Loucy (cell line): Measurements from ENCODE around the gene MRPS11.

Experiments
- H2AFZ ChIP-seq: fragments of 200-600 bp; sonication (generic); 2 replicates; pipeline ENCODE4 v1.6.0; 2016; ENCODE audit warnings: antibody characterized with exemption, mild to moderate bottlenecking, low read length, moderate library complexity
- H3F3A ChIP-seq: fragments of 200-600 bp; 2 replicates; pipeline ENCODE4 v1.6.0; 2016; ENCODE audit warnings: antibody characterized with exemption, low read depth, mild to moderate bottlenecking
- H3K27me3 ChIP-seq: fragments of 200-600 bp; sonication (generic); 2 replicates; pipeline ENCODE4 v1.6.1; 2014; ENCODE audit warnings: low read length, mild to moderate bottlenecking; ENCODE audit not compliant: insufficient read depth, poor library complexity, severe bottlenecking
- H3K36me3 ChIP-seq: fragments of 200-600 bp; sonication (generic); 2 replicates; pipeline ENCODE4 v1.6.1; 2016; ENCODE audit warnings: low read length; ENCODE audit not compliant: insufficient read depth
- H3K4me1 ChIP-seq: fragments of 200-600 bp; sonication (generic); 2 replicates; pipeline ENCODE4 v1.5.1; 2014; ENCODE audit warnings: low read length, mild to moderate bottlenecking; ENCODE audit not compliant: insufficient read depth, poor library complexity, severe bottlenecking
- H3K4me2 ChIP-seq: fragments of 200-600 bp; sonication (generic); 2 replicates; pipeline ENCODE4 v1.6.0; 2014; ENCODE audit warnings: antibody characterized with exemption, low read length, low read depth, mild to moderate bottlenecking; ENCODE audit not compliant: poor library complexity, severe bottlenecking
- H3K4me3 ChIP-seq: fragments of 200-600 bp; sonication (generic); 2 replicates; pipeline ENCODE4 v1.5.1; 2014; ENCODE audit warnings: low read length, mild to moderate bottlenecking, mixed read lengths; ENCODE audit not compliant: poor library complexity, severe bottlenecking
- H3K79me2 ChIP-seq: fragments of 200-600 bp; sonication (generic); 2 replicates; pipeline ENCODE4 v1.6.1; 2014; ENCODE audit warnings: low read length; ENCODE audit not compliant: insufficient read depth
- H3K9ac ChIP-seq: fragments of 200-600 bp; sonication (generic); 2 replicates; pipeline ENCODE4 v1.6.0; 2014; ENCODE audit warnings: mild to moderate bottlenecking, low read depth, low read length, moderate library complexity; ENCODE audit not compliant: poor library complexity, severe bottlenecking
- H3K9me2 ChIP-seq: fragments of 200-600 bp; sonication (generic); replicated peaks from 2 replicates; pipeline ENCODE4 v1.6.1; 2016; ENCODE audit warnings: low read depth, low read length, mixed read lengths
- H3K9me3 ChIP-seq: fragments of 200-600 bp; sonication (generic); 2 replicates; pipeline ENCODE4 v1.6.1; 2014; ENCODE audit warnings: mild to moderate bottlenecking, antibody characterized with exemption, low read length, low read depth; ENCODE audit not compliant: insufficient read depth
- H4K20me1 ChIP-seq: fragments of 200-600 bp; sonication (generic); 2 replicates; pipeline ENCODE4 v1.6.0; 2014; ENCODE audit warnings: antibody characterized with exemption, low read length, mild to moderate bottlenecking; ENCODE audit not compliant: insufficient read depth, poor library complexity, severe bottlenecking
- CTCF ChIP-seq: fragments of 200-600 bp; sonication (generic); conservative IDR thresholded peaks from 2 replicates; pipeline ENCODE4 v1.5.1; 2014; ENCODE audit warnings: mild to moderate bottlenecking, antibody characterized with exemption, low read length
- EZH2phosphoT487 ChIP-seq: fragments of 200-600 bp; IDR thresholded peaks from 2 replicates; pipeline ENCODE4 v1.6.1; 2018; ENCODE audit warnings: antibody characterized with exemption, mild to moderate bottlenecking, moderate library complexity, borderline replicate concordance

MRPS11 gene

GRCh38 chr15:88467073-88467934, at the start of gene MRPS11, which contains the start of gene MRPL46:
TSS of gene MRPS11 (plus strand) at chr15:88467708. CDS start at chr15:88467718, 10 bp downstream.
TSS of gene MRPL46 (minus strand) at chr15:88467388. CDS start at chr15:88467377, 11 bp downstream.
- peaks cover 41% of the 10 kb centered on the region for H3K4me1 ChIP-seq
- TF ChIP-seq CTCF = no peak
- no peak for TF ChIP-seq EZH2phosphoT487
- H3K79me2 ChIP-seq = peaks cover 60% of the 10 kb centered on the region
- H3K4me3 ChIP-seq = peak within 1 kb of the TSS; percentile 97
- H3K36me3 ChIP-seq = peaks cover 18% of the 10 kb centered on the region; the same call in 1 of the 2 replicates
- no peaks in the 10 kb centered on the region for H3K9me2 ChIP-seq
- H3K9me3 ChIP-seq = no peaks in the 10 kb centered on the region
- peak within 1 kb of the TSS; percentile 93 for H3K4me2 ChIP-seq
- H3K27me3 ChIP-seq = no peaks in the 10 kb centered on the region
- peak within 1 kb of the TSS; percentile 92 for H2AFZ ChIP-seq
- H3K9ac ChIP-seq = peak within 1 kb of the TSS; percentile 95
- H4K20me1 ChIP-seq = no peaks in the 10 kb centered on the region
- H3F3A ChIP-seq = no peaks in the 10 kb centered on the region

- no peak overlapping the region for H3K4me2 ChIP-seq
- no peak overlapping the region for H2AFZ ChIP-seq
- no peaks in the 10 kb centered on the region for H3K79me2 ChIP-seq
- no peaks in the 10 kb centered on the region for H3K9me3 ChIP-seq
- no peaks in the 10 kb centered on the region for H3K9me2 ChIP-seq
- TF ChIP-seq CTCF (no peak), EZH2phosphoT487 (no peak)
- H3F3A ChIP-seq = no peaks in the 10 kb centered on the region
- no peaks in the 10 kb centered on the region for H3K4me1 ChIP-seq
- no peaks in the 10 kb centered on the region for H3K36me3 ChIP-seq
- no peak overlapping the region for H3K4me3 ChIP-seq
- no peak overlapping the region for H3K9ac ChIP-seq
- H4K20me1 ChIP-seq = no peaks in the 10 kb centered on the region
- H3K27me3 ChIP-seq = no peaks in the 10 kb centered on the region
Measured at GRCh38 chr15:88419830-88420229, 47.7 kb upstream of the MRPS11 start.

GRCh38 chr15:88423331-88423730, 44.2 kb upstream of the MRPS11 start:
- Histone ChIP-seq H2AFZ (no peak overlapping the region), H3K27me3 (no peaks in the 10 kb centered on the region), H4K20me1 (no peaks in the 10 kb centered on the region), H3K4me3 (no peak overlapping the region), H3K9me3 (no peaks in the 10 kb centered on the region), H3K9me2 (no peaks in the 10 kb centered on the region), H3K36me3 (no peaks in the 10 kb centered on the region), H3F3A (no peaks in the 10 kb centered on the region), H3K4me1 (no peaks in the 10 kb centered on the region), H3K79me2 (no peaks in the 10 kb centered on the region), H3K4me2 (no peak overlapping the region), H3K9ac (no peak overlapping the region)
- TF ChIP-seq EZH2phosphoT487 (no peak), CTCF (no peak)
